Measurements from ENCODE around the gene DNAJC15.

Gene DNAJC15

DNA sequence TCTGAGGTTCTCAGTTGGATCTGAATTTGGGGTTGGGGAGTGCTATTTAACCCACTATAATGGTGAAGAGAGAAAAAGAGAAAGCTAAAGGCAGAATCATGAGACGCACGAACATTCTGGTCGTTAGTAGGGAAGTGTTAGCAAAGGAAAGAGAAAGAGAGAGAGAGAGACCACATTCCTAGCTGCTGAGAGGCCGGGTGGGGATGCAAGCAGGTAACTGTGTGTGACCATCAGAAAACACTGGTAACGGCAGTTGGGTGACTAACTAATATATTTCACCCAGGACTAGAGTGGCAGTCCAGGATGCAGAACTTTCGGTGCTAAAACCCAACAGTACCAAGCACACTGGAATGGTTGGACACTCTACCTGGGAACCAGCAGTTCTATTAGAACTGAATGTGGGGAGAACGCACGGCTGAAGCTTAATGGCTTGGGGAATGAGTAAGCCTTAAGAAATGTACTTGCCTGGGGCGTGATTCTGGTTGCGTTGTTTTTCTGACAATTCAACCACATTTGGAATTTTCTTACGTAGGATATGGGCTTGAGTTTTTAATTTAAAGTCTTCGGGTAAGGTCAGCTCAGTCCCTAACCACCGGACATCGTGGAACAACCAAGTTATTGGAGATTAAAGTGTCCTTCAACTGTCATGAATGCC lies 130.2 kb downstream of the DNAJC15 start:
- TF ChIP-seq, protein P1, sequence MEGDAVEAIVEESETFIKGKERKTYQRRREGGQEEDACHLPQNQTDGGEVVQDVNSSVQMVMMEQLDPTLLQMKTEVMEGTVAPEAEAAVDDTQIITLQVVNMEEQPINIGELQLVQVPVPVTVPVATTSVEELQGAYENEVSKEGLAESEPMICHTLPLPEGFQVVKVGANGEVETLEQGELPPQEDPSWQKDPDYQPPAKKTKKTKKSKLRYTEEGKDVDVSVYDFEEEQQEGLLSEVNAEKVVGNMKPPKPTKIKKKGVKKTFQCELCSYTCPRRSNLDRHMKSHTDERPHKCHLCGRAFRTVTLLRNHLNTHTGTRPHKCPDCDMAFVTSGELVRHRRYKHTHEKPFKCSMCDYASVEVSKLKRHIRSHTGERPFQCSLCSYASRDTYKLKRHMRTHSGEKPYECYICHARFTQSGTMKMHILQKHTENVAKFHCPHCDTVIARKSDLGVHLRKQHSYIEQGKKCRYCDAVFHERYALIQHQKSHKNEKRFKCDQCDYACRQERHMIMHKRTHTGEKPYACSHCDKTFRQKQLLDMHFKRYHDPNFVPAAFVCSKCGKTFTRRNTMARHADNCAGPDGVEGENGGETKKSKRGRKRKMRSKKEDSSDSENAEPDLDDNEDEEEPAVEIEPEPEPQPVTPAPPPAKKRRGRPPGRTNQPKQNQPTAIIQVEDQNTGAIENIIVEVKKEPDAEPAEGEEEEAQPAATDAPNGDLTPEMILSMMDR (IDR thresholded peaks at IDR 0.05; ENCODE audit: low read depth, low read length) = no peak
- no peaks in the 10 kb centered on the region for H3K36me3 ChIP-seq
- H3K27ac ChIP-seq = no peak overlapping the region
- DNase-seq = no peak
- H3K27me3 ChIP-seq (ENCODE audit: insufficient read depth, low read depth, severe bottlenecking) = no peaks in the 10 kb centered on the region
- H3K4me3 ChIP-seq (ENCODE audit: low read depth, low read length) = no peak overlapping the region
- H3K9me3 ChIP-seq (ENCODE audit: severe bottlenecking) = no peaks in the 10 kb centered on the region

DNA sequence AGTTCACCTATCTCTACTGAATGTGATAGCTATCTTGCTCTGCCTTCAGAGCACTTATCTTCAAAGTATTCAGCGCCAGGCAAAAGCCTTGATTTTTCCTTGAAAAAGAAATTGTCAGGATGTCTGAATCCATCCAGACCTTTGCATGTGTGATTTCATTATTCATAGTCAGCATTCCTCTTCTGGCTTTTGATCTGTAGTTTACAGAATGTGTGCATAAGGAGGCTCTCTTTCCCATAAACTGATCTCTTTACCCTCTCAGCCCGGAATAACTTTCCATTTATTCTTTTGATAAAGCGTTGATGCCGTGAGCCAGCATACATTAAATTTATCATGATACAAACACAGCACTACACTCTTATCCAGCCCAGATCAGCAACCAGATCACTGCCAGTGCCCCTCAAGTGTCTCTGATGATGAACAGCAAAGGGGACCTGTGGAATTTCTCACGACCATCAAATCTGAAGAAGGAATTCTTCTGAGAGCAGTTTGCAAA lies 130.8 kb downstream of the DNAJC15 start:
- Histone ChIP-seq H3K4me3 (ENCODE audit: low read depth, low read length) (no peak overlapping the region), H3K27ac (no peak overlapping the region), H3K36me3 (no peaks in the 10 kb centered on the region), H3K27me3 (ENCODE audit: insufficient read depth, low read depth, severe bottlenecking) (no peaks in the 10 kb centered on the region), H3K9me3 (ENCODE audit: severe bottlenecking) (no peaks in the 10 kb centered on the region)
- DNase-seq = no peak
- TF ChIP-seq, protein P1 (IDR thresholded peaks at IDR 0.05; ENCODE audit: low read depth, low read length) = no peak

DNA sequence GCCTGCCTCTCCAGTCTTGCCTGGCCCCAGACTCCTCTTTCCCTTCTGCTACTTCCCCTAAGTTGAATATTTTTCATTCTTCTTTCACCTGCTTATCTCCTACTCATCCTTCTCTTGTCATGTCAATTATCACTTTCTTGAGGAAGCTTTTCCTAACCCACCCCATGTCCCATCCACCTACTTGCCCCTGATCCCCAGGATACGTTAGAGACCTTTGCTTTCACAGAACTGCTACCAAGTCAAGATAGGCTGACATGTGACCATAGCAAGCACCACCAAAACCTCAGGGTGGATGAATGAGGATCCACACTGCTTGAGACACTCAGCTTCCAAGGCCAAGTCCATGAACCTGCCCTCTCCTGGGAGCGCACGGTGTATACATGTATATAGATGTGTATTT lies 131.5 kb downstream of the DNAJC15 start:
- no peaks in the 10 kb centered on the region for H3K9me3 ChIP-seq (ENCODE audit: severe bottlenecking)
- TF ChIP-seq, protein P1 (IDR thresholded peaks at IDR 0.05; ENCODE audit: low read depth, low read length) = no peak
- H3K27me3 ChIP-seq (ENCODE audit: insufficient read depth, low read depth, severe bottlenecking) = no peaks in the 10 kb centered on the region
- H3K36me3 ChIP-seq = no peaks in the 10 kb centered on the region
- H3K27ac ChIP-seq = no peak overlapping the region
- no peak for DNase-seq
- no peak overlapping the region for H3K4me3 ChIP-seq (ENCODE audit: low read depth, low read length)

DNA sequence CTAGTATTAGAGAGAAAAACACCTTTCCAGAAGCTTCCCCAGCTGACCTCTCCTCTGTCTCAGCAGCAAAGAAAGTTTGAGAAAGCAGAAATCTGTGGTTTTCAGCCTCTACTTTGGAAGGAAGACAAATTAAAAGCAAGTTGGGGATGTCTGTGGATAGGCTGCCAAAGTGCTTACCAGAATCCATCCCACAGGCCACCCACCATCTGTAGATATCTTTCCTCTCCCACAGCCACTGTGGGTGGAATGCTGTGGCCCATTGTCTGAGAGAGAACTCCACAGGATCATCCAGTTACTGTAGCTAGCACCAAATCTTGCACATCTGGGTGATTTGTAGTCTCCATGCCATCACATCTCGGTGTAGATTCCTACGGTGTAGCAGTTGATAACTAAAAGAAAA lies 133.5 kb downstream of the DNAJC15 start:
- Histone ChIP-seq H3K36me3 (no peaks in the 10 kb centered on the region), H3K27ac (no peak overlapping the region), H3K27me3 (ENCODE audit: insufficient read depth, low read depth, severe bottlenecking) (no peaks in the 10 kb centered on the region), H3K4me3 (ENCODE audit: low read depth, low read length) (no peak overlapping the region), H3K9me3 (ENCODE audit: severe bottlenecking) (no peaks in the 10 kb centered on the region)
- DNase-seq = no peak
- TF ChIP-seq, protein P1 (IDR thresholded peaks at IDR 0.05; ENCODE audit: low read depth, low read length) = no peak

DNA sequence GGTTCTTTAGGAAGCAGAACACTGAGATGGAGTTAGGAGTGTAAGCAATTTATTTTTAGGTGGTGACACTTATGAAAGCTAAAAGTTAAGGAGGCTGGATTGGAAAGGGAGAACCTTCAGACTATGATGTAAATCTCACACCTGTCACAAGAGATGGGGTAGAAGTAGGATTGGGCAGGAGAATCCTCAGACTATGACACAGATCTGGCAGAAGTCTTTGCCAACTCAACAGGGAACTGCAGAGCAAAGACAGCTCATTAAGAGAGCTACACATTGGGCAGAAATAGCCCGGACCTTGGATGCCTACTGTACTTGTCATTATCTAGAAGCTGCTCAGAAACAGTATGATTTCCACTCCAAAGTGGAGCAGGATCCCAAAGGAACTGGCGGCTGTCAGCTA lies 134.4 kb downstream of the DNAJC15 start:
- no peak overlapping the region for H3K27ac ChIP-seq
- no peaks in the 10 kb centered on the region for H3K36me3 ChIP-seq
- H3K27me3 ChIP-seq (ENCODE audit: insufficient read depth, low read depth, severe bottlenecking) = no peaks in the 10 kb centered on the region
- H3K4me3 ChIP-seq (ENCODE audit: low read depth, low read length) = no peak overlapping the region
- no peak for DNase-seq
- TF ChIP-seq, protein P1 (IDR thresholded peaks at IDR 0.05; ENCODE audit: low read depth, low read length) = no peak
- no peaks in the 10 kb centered on the region for H3K9me3 ChIP-seq (ENCODE audit: severe bottlenecking)

DNA sequence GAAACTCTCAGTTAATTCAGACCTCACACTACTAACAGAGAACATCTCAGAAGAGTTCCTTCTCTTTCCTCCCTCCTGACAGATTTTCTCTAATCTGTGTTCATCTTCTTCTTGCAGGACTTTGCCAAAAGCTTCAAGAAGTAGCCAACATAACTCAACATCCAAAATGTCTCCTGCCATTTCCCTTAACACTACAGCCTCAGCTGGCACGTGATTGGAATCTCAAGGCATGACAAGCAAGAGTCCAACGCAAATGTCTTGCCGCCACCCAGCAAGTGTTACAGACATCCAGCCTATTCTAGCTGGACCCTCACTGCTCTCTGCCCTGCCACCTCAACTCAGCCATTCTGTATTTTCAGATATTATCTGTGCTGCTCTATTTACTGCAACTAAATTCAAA lies 135.1 kb downstream of the DNAJC15 start:
- TF ChIP-seq, protein P1 (IDR thresholded peaks at IDR 0.05; ENCODE audit: low read depth, low read length) = no peak
- Histone ChIP-seq H3K4me3 (ENCODE audit: low read depth, low read length) (no peak overlapping the region), H3K9me3 (ENCODE audit: severe bottlenecking) (no peaks in the 10 kb centered on the region), H3K27ac (no peak overlapping the region), H3K36me3 (no peaks in the 10 kb centered on the region), H3K27me3 (ENCODE audit: insufficient read depth, low read depth, severe bottlenecking) (no peaks in the 10 kb centered on the region)
- DNase-seq = no peak
